ENCODE results near the gene SF3B2. TPM values are rescaled to one million over a fixed set of nuclear protein-coding genes. Genes with fewer than 3 reads are reported as not detected.

The SF3B2 gene
- total and polyA plus RNA-seq, 9 of the 15 experiments (the other 6 are each of a cell fraction or from before 2014, with no cell fraction given), result 58.3 to 248 (median 157) TPM

- TF ChIP-seq FOXO4 (CRISPR knock-in tag; IDR thresholded peaks at IDR 0.05) (no peak), TEAD1 (CRISPR knock-in tag; IDR thresholded peaks at IDR 0.05) (0 out of 4 replicates have a peak, but pooled peaks of 1 of the 2 experiments have one; percentile 36), GTF2F1 (IDR thresholded peaks at IDR 0.05; ENCODE audit: low read depth, low read length) (no peak), CAMTA2 (CRISPR knock-in tag; conservative IDR thresholded peaks at IDR 0.05) (no peak), NFXL1 (CRISPR knock-in tag; IDR thresholded peaks at IDR 0.05) (no peak), ZNF551 (CRISPR knock-in tag; IDR thresholded peaks at IDR 0.05) (no peak), HDAC2 (IDR thresholded peaks at IDR 0.05) (no peak), ZNF347 (CRISPR knock-in tag; IDR thresholded peaks at IDR 0.05; ENCODE audit: low read depth) (no peak), ATF3 (IDR thresholded peaks at IDR 0.05) (no peak), ATF3 (CRISPR knock-in tag; conservative IDR thresholded peaks at IDR 0.05) (no peak), U2AF1 (optimal IDR thresholded peaks at IDR 0.05; ENCODE audit: low read depth, low read length) (no peak), ATF2 (CRISPR knock-in tag; IDR thresholded peaks at IDR 0.05) (no peak), GTF2A2 (tag; IDR thresholded peaks at IDR 0.05) (no peak), UBTF (IDR thresholded peaks at IDR 0.05; ENCODE audit: borderline replicate concordance in 1 of 2, low read depth in 2 of 2, low read length in 2 of 2) (no peak), TOE1 (IDR thresholded peaks at IDR 0.05; ENCODE audit: borderline replicate concordance) (no peak), TOE1 (CRISPR knock-in tag; IDR thresholded peaks at IDR 0.05; ENCODE audit: borderline replicate concordance, low read depth) (0 out of 2 replicates have a peak, but pooled peaks have one; percentile 19), FOXA1 (IDR thresholded peaks at IDR 0.05; ENCODE audit: borderline replicate concordance) (no peak), CTCFL (IDR thresholded peaks at IDR 0.05; ENCODE audit: borderline replicate concordance, insufficient read depth, low read depth, low read length, poor library complexity, severe bottlenecking) (peak; percentile 1), ZC3H8 (IDR thresholded peaks at IDR 0.05) (no peak), EP400 (IDR thresholded peaks at IDR 0.05) (no peak)
Observed at GRCh38 chr11:66068923-66069714, 17.0 kb downstream of the SF3B2 start (continued).

Data from K562 (cell line).